HG03159 (cell line): ENCODE results near the gene STXBP1.

Experiments used
- ATAC-seq: cut with Tn5 transposase; IDR thresholded peaks from one replicate; pipeline ENCODE4 v1.9.1; 2021; ENCODE audit warnings: mild to moderate bottlenecking, moderate library complexity; ENCODE audit not compliant: unreplicated experiment

Gene STXBP1

DNA sequence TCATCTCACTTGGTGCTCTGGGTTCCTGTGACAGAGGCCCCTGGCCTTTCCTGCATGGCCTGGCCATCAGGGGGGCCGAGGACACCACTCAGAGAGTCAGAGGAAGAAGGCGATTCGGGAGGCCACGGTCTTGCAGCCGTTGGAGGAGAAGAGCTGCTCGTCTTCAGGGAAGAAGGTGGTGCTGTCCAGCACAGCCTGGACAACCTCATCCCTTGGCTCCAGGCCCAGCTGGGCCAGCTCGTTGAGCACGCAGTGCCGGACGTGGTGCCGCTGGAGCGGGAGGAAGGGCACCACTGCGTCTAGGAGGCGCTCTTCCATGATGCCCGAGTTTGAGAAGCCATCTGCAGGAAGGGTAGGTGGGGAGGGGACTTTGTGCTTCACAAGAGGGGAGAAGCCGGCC lies 119.9 kb downstream of the STXBP1 start:
- no peak for ATAC-seq

DNA sequence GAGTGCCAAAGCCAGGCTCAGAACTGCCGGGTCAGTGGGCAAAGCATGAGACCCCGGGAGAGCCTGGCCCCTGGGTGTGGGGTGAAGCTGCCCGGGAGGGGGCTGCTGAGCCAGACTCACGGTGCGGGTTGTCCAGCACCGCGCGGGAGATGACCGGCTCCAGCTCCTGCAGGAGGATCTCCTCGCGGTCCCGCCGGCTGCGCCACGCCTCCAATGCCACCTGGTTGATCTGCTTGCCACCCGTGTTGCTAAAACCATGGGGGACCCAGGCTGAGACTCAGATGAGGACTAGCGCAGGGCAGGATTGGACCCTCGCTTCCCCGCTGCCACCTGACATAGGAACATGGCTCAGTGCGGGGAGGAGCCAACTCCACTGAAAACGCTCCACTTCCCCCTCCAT lies 120.4 kb downstream of the STXBP1 start:
- ATAC-seq = no peak

DNA sequence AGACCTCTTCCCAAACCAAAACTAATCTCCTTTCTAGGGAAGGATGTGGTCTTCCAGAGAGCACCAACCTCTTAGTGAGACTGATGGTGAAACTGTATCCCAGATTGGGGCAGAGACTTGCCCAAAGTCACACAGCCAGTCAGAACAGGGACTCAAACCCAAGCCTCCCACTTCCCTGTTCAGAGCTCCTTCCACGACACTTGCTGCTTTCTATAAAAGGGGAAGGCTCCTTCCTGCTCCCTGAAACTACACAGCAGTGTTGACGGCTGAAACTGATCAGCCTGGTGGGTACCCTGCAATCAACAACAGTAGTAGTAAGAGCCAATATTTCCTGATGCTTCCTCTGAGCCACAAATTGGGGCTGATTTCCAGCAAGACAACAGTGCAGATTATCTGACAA lies 121.5 kb downstream of the STXBP1 start:
- no peak for ATAC-seq

DNA sequence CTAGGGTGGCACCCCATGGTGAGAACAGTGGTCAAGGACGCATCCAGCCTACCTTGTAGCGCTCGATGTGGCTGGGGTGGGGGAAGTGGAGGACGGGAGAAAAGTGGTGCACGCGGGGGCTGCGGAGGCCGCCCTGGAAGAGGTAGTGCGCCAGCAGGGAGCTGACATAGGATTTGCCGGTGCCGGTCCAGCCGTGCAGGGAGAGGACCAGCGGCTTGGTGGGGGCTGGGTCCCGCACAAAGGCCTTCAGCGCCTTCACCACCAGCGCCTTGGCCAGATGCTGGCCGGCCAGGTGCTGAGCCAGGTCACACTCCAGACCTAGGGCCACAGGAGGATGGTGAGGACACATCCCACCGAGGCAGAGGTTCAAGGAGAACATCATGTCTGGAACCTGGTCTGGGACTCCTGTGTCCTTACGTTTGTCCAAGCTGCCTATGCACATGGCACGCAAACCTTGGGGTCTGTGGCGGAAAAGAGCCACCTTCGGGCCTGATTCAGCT lies 122.2 kb downstream of the STXBP1 start:
- ATAC-seq = no peak

DNA sequence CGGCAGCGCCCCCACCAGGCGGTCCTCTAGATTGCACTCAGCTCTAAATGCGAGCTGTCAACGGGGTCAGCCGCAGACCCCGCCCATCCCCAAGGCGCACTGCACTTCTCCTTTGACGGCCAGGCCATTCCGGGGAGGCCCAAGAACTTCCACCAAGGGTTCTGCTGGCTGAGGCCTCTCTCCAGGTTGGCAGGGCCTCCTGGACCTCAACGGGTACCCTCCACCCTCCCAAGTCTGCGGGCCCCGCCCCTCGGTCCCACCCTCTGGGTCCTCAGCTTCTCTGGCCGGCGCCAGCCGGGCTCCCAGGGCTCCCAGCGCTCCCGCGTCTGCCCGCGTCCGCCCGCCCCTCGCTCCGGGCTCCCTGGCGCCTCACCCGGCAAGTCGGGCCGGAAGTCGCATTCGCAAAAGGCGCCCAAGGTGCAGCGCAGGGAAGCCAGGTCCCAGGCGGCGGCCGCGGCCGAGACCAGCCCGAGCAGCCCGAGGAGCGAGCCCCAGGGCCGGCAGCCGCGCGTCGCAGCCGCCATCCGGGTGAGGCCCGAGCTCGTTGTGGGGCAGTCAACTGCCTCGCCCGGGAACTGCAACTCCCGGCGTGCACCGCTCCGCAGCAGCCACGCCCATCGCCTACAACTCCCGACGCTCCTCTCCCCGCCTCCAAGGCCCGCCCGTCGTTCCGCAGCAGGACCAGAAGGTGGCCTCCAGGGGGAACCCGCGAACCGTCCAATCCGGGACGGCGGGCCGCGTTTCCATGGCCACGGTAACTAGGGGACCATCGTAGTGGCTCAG lies 122.9 kb downstream of the STXBP1 start, which contains the start of gene TOR2A:
Gene TOR2A, minus strand, starts transcription at position 548 of the 783 bp plus-strand sequence. Its CDS starts 24 bp downstream, at position 524.
- ATAC-seq = peak; percentile 78

DNA sequence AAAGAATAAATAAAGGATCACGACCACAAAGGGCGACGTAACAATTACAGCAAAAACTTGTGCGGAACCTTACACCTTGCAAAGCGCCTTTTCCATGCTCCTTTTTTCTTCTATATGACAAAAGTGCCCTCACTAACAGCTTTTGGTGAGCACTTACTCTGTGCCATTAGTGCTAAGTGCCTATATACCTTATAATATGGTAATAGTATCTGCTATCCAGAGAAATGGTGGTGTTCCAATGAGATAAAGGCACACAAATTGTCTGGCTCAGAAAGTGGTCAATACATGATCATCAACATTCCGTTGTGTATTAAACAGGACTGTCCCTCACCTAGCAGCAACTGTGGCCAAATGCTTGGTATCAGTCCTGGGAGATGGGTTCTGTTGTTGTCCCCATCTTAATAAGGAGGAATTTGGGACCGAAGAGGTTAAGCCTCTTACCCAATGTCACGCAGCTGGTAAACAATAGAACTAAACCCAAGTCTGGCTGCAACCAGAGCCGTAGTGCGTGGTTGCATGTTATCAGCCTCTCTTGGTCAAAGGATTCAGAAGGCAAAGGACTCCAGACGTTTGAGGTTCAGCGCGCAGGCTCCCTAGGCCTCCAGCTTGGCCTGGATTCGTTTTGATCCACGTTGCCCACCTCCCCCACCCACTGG lies 123.6 kb downstream of the STXBP1 start:
- ATAC-seq = no peak

DNA sequence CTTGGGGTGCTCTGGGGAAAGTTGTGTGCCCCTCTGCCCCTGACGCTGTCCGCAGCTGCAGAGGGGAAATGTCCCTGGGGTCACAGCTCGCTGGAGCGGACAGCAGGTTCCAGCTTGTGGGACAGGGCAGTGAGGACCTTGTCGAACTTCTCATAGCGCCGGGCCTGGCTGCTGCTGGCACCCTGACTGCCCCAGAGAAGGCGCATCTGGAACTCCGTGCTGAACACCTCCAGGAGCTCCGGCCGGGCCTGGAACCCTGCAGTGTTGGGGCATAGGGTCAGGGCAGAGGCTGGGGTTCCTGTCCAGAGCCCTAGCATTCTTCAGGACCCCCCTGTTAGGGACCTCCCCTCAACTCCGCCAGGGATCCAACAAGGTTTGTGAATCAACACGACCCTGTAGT lies 126.6 kb downstream of the STXBP1 start:
- ATAC-seq = no peak

DNA sequence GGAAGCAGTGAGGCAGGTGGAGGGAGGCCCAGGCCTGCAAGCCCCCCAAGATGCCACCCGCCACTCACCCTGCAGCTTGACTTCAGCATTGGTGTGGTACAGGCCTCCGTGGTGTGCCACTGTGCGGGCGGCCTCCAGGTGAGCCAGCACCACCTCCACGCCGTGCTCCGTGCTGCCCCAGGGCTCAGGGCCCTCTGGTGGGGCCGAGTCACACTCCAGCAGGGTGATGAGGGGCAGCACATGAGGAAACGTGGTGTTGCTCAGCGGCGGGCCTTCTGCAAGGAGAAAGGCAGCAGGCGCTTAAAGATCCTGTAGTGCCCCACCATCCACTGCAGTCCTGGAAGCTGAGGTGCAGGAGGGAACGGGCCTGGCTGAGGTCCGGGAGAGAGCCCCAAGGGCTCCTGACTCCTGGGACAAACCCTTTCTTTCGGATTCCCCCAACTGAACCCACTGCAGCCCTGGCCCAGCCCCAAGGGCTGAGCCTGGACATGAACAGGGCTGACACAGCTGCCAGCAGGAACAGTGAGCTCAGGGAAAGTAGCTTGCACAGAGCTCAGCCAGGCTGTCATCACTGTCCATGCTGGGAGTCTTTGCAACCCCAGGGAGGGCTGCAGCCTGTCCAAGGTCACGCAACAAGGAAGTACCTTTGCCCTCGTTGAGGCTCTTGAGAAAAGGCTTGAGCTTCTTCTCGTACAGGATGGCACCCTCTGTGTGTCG lies 127.7 kb downstream of the STXBP1 start:
- no peak for ATAC-seq

DNA sequence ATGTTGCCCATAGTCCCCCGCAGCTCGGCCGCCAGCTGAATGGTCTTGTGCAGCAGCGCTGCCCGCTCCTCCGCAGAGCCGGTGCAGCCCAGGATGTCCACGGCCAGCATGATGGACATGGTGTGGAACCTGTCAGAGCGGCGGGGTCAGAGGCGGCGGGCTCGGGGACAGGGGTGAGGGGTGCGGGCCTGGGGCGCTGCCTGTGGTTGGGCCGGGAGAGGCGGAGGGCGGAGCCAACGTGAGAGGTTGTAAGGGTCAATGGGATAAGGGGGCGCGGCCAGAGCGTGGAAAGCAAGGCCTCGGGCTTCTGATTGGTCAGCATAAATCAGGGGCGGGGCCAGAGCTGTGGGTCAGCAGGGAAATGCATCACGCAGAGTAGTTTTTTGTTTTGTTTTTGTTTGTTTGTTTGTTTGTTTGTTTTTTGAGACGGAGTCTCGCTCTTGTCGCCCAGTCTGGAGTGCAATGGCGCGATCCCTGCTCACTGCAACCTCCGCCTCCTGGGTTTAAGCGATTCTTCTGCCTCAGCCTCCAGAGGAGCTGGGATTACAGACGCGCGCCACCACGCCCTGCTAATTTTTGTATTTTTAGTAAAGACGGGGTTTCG lies 129.9 kb downstream of the STXBP1 start:
- ATAC-seq = no peak
